Endodermal cell (in vitro differentiated cells): ENCODE results near the gene KATNB1. TPM values are rescaled to one million over a fixed set of nuclear protein-coding genes. Genes with fewer than 3 reads are reported as not detected.
A peak's percentile ranks its signal among the peaks of the same experiment; 100 is the strongest.

Source experiments
- DNase-seq: peaks from one replicate; pipeline ENCODE4 v3.0.0-alpha.2; 2017
- H3K27ac ChIP-seq: 2 replicates; pipeline ENCODE4 v1.5.1; 2013; ENCODE audit warnings: mild to moderate bottlenecking, low read depth, low read length, moderate library complexity
- H3K27me3 ChIP-seq: 2 replicates; pipeline ENCODE4 v1.6.1; 2013; ENCODE audit warnings: mild to moderate bottlenecking, low read length, moderate library complexity; ENCODE audit not compliant: insufficient read depth, control insufficient read depth, poor library complexity, severe bottlenecking
- H3K36me3 ChIP-seq: 2 replicates; pipeline ENCODE4 v1.7.0; 2013; ENCODE audit warnings: mild to moderate bottlenecking, low read length, moderate library complexity; ENCODE audit not compliant: control insufficient read depth, insufficient read depth
- H3K4me1 ChIP-seq: one replicate; pipeline ENCODE4 v1.7.0; 2013; ENCODE audit warnings: low read length; ENCODE audit not compliant: control insufficient read depth, insufficient read depth
- H3K4me3 ChIP-seq: 2 replicates; pipeline ENCODE4 v1.5.1; 2013; ENCODE audit warnings: mild to moderate bottlenecking, low read length, moderate library complexity
- H3K9ac ChIP-seq: 2 replicates; pipeline ENCODE4 v1.6.1; 2013; ENCODE audit warnings: mild to moderate bottlenecking, low read length, moderate library complexity; ENCODE audit not compliant: poor library complexity, severe bottlenecking; ENCODE audit errors: extremely low read depth
- H3K9me3 ChIP-seq: 2 replicates; pipeline ENCODE4 v1.6.1; 2013; ENCODE audit warnings: mild to moderate bottlenecking, low read length, moderate library complexity; ENCODE audit not compliant: control insufficient read depth
- H3K27ac Mint-ChIP-seq: 2 replicates; pipeline ENCODE4 v1.8.0; 2020; ENCODE audit warnings: mixed read lengths
- H3K27me3 Mint-ChIP-seq: 2 replicates; pipeline ENCODE4 v1.8.0; 2021; ENCODE audit warnings: mild to moderate bottlenecking, mixed read lengths; ENCODE audit not compliant: insufficient read depth
- H3K36me3 Mint-ChIP-seq: 2 replicates; pipeline ENCODE4 v1.8.0; 2020; ENCODE audit warnings: low read depth, mixed read lengths
- H3K4me1 Mint-ChIP-seq: 2 replicates; pipeline ENCODE4 v1.8.0; 2020; ENCODE audit warnings: mixed read lengths
- H3K4me3 Mint-ChIP-seq: 2 replicates; pipeline ENCODE4 v1.8.0; 2020; ENCODE audit warnings: mild to moderate bottlenecking, moderate library complexity, mixed read lengths
- H3K9me3 Mint-ChIP-seq: 2 replicates; pipeline ENCODE4 v1.8.0; 2020; ENCODE audit warnings: mild to moderate bottlenecking, mixed read lengths
- WGBS, 2 experiments: methylation state at CpG; one replicate each; pipeline versions ENCODE4 v1.1.5 to v1.1.7; 2013; ENCODE audit warnings: missing lambda C conversion rate in 2 of 2, mixed read lengths in 1 of 2; ENCODE audit not compliant: insufficient coverage in 1 of 2, insufficient read length in 1 of 2; 5-methylcytosine and 5-hydroxymethylcytosine counted together
- total RNA-seq, 2 donors: library from RNA; stranded (reverse); fragmentation: NEBNext Ultra II Directional in 1 of 2; extraction: Animal tissue kit (Norgen Biotek cat#: 25700) in 1 of 2; gene quantifications; 2 replicates in 1 of 2; 3 replicates in 1 of 2; pipeline ENCODE4 v1.2.1, GENCODE V29; 2021
- TF ChIP-seq, protein P1 (sequence below): fragments of 200-600 bp; sonication (generic); conservative IDR thresholded peaks from 2 replicates; pipeline ENCODE4 v1.5.0; 2021; ENCODE audit warnings: antibody characterized with exemption, mild to moderate bottlenecking

The KATNB1 gene
- total RNA-seq, 2 donors from 2014 or later = 26.1 to 32.4 TPM

DNA sequence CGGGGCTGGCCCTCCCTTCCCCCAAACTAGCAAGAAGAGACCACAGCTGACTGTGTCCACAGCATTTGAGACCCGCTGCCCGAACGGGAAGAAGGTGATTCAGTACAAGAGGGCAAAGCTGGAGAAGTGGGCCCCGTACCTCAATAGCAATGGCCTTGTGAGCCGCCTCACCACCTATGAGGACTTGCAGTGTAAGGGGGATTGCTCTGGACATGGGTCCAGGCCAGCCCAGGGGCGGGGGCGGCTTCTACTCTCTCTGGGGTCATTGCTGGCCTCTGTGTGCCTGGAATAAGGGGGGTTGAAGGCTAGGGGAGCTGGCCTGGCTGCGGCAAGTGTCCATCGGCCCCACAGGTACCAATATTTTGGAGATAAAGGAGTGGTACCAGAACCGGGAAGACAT, 12.9 kb upstream of the KATNB1 start:
- no peaks in the 10 kb centered on the region for H3K4me1 ChIP-seq
- no peaks in the 10 kb centered on the region for H3K9me3 Mint-ChIP-seq
- no peak for DNase-seq
- no peaks in the 10 kb centered on the region for H3K27me3 Mint-ChIP-seq
- no peaks in the 10 kb centered on the region for H3K36me3 Mint-ChIP-seq
- H3K9ac ChIP-seq = no peak overlapping the region
- H3K36me3 ChIP-seq = no peaks in the 10 kb centered on the region
- TF ChIP-seq, protein P1, sequence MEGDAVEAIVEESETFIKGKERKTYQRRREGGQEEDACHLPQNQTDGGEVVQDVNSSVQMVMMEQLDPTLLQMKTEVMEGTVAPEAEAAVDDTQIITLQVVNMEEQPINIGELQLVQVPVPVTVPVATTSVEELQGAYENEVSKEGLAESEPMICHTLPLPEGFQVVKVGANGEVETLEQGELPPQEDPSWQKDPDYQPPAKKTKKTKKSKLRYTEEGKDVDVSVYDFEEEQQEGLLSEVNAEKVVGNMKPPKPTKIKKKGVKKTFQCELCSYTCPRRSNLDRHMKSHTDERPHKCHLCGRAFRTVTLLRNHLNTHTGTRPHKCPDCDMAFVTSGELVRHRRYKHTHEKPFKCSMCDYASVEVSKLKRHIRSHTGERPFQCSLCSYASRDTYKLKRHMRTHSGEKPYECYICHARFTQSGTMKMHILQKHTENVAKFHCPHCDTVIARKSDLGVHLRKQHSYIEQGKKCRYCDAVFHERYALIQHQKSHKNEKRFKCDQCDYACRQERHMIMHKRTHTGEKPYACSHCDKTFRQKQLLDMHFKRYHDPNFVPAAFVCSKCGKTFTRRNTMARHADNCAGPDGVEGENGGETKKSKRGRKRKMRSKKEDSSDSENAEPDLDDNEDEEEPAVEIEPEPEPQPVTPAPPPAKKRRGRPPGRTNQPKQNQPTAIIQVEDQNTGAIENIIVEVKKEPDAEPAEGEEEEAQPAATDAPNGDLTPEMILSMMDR = no peak
- no peak overlapping the region for H3K27ac ChIP-seq
- peaks cover 3% of the 10 kb centered on the region for H3K4me1 Mint-ChIP-seq
- 75 to 84% methylated on average over 4 to 11 of the region's 11 CpGs for WGBS, 2 experiments
- no peaks in the 10 kb centered on the region for H3K9me3 ChIP-seq
- no peak overlapping the region for H3K4me3 ChIP-seq
- H3K27me3 ChIP-seq = no peaks in the 10 kb centered on the region
- no peak overlapping the region for H3K4me3 Mint-ChIP-seq
- no peak overlapping the region for H3K27ac Mint-ChIP-seq

DNA sequence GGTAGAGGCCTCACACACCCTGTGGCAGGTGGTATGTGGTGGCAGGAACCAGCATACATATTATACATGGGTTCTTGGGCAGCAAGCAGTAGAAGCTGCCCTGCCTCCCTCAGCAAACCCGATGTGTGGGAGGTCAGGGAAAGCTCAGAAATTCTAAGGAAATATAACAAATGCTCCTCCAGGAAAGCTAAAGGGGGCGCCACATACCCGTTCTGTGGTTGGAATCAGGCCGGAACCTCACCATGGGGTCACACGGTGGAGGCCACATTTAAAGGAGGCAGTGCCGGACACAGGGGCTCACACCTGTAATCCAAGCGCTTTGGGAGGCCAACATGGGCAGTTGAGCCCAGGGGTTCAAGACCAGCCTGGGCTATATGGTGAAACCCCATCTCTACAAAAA, 12.4 kb upstream of the KATNB1 start:
- H3K27me3 Mint-ChIP-seq = no peaks in the 10 kb centered on the region
- H3K27ac Mint-ChIP-seq = no peak overlapping the region
- Histone ChIP-seq H3K27ac (no peak overlapping the region), H3K27me3 (no peaks in the 10 kb centered on the region), H3K36me3 (no peaks in the 10 kb centered on the region), H3K4me3 (no peak overlapping the region), H3K9me3 (no peaks in the 10 kb centered on the region), H3K4me1 (no peaks in the 10 kb centered on the region), H3K9ac (no peak overlapping the region)
- DNase-seq = peak; percentile 85
- H3K9me3 Mint-ChIP-seq = no peaks in the 10 kb centered on the region
- H3K4me1 Mint-ChIP-seq = peaks cover 3% of the 10 kb centered on the region
- no peak overlapping the region for H3K4me3 Mint-ChIP-seq
- no peaks in the 10 kb centered on the region for H3K36me3 Mint-ChIP-seq
- WGBS, 2 experiments = 67 to 75% methylated on average over 7 of the region's 7 CpGs
- TF ChIP-seq, protein P1 = peak; percentile 76

DNA sequence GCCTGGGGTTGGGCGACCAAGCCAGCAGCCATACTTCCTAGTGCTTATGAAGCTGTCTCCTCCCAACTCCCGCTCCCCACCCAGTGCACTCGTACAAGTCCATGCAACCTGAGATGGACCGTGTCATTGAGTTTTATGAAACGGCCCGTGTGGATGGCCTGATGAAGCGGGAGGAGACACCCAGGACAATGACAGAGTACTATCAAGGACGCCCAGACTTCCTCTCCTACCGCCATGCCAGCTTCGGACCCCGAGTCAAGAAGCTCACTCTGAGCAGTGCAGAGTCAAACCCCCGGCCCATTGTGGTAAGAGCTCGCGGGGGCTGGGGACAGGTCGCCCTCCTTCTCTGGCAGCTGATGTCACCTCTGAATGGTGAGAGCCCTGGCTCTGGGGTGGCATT, 11.0 kb upstream of the KATNB1 start:
- Mint-ChIP-seq H3K36me3 (no peaks in the 10 kb centered on the region), H3K4me1 (peaks cover 3% of the 10 kb centered on the region), H3K27me3 (no peaks in the 10 kb centered on the region), H3K27ac (no peak overlapping the region), H3K4me3 (no peak overlapping the region), H3K9me3 (no peaks in the 10 kb centered on the region)
- TF ChIP-seq, protein P1 = no peak
- 95 to 96% methylated on average over 11 to 15 of the region's 15 CpGs for WGBS, 2 experiments
- Histone ChIP-seq H3K27me3 (no peaks in the 10 kb centered on the region), H3K9me3 (no peaks in the 10 kb centered on the region), H3K4me1 (no peaks in the 10 kb centered on the region), H3K9ac (no peak overlapping the region), H3K36me3 (no peaks in the 10 kb centered on the region), H3K4me3 (no peak overlapping the region), H3K27ac (no peak overlapping the region)
- DNase-seq = no peak
